Retina (tissue), 1 donor: ENCODE results near the gene RBM6.
A peak's percentile ranks its signal among the peaks of the same experiment; 100 is the strongest.
"Not testable (repeated sequence)": the region's sequence is repeated elsewhere in the genome, so short reads cannot be mapped to it uniquely, and the experiment has no call there.

Experiments
- DNase-seq: peaks from one replicate; pipeline ENCODE4 v3.0.0-alpha.2; 2016

Gene RBM6

GRCh38 chr3:49917806-49918590 lies 22.0 kb upstream of the RBM6 start:
- not testable (repeated sequence) for DNase-seq

- DNase-seq, result no peak
Measured at GRCh38 chr3:49924683-49925082, 15.3 kb upstream of the RBM6 start.

- no peak for DNase-seq
Measured at GRCh38 chr3:49925485-49925884, 14.5 kb upstream of the RBM6 start.

GRCh38 chr3:49926117-49926728 lies 13.7 kb upstream of the RBM6 start:
- DNase-seq, result no peak

GRCh38 chr3:49927798-49928197 lies 12.2 kb upstream of the RBM6 start:
- no peak for DNase-seq

GRCh38 chr3:49928481-49929017 lies 11.4 kb upstream of the RBM6 start:
- DNase-seq, result no peak

- peak; percentile 97 for DNase-seq
Measured at GRCh38 chr3:49929291-49930167, 10.4 kb upstream of the RBM6 start, which contains the start of gene MON1A. MON1A (minus strand) TSS chr3:49929811; CDS start chr3:49913346, 16,465 bp downstream.

GRCh38 chr3:49930168-49930690 lies 9.7 kb upstream of the RBM6 start:
- no peak for DNase-seq

- no peak for DNase-seq
Measured at GRCh38 chr3:49930922-49931321, 9.0 kb upstream of the RBM6 start.

GRCh38 chr3:49932281-49932680 lies 7.7 kb upstream of the RBM6 start:
- not testable (repeated sequence) for DNase-seq

GRCh38 chr3:49937090-49937489 lies 2.9 kb upstream of the RBM6 start:
- DNase-seq, result no peak

- DNase-seq, result no peak
Measured at GRCh38 chr3:49940667-49941249, 808 bp downstream of the RBM6 start.

- no peak for DNase-seq
Measured at GRCh38 chr3:49942651-49943050, 2.7 kb downstream of the RBM6 start.

- no peak for DNase-seq
Measured at GRCh38 chr3:49952924-49953323, 13.0 kb downstream of the RBM6 start.

GRCh38 chr3:49955636-49956035 lies 15.7 kb downstream of the RBM6 start:
- DNase-seq, result no peak

- no peak for DNase-seq
Measured at GRCh38 chr3:49966233-49966942, 26.4 kb downstream of the RBM6 start.

- DNase-seq, result no peak
Measured at GRCh38 chr3:49967291-49967690, 27.3 kb downstream of the RBM6 start.

- no peak for DNase-seq
Measured at GRCh38 chr3:49968346-49968745, 28.4 kb downstream of the RBM6 start.

- no peak for DNase-seq
Measured at GRCh38 chr3:49972656-49973055, 32.7 kb downstream of the RBM6 start.

- no peak for DNase-seq
Measured at GRCh38 chr3:49976942-49977341, 37.0 kb downstream of the RBM6 start.

GRCh38 chr3:49984394-49984793 lies 44.4 kb downstream of the RBM6 start:
- no peak for DNase-seq

GRCh38 chr3:49992326-49992725 lies 52.4 kb downstream of the RBM6 start:
- DNase-seq, result no peak
